OCI-LY7 (cell line): ENCODE data around the gene SLCO2B1. TPM values are rescaled to one million over a fixed set of nuclear protein-coding genes. Genes with fewer than 3 reads are reported as not detected.

Experiments
- BruUV-seq: library from RNA; stranded (reverse); fragments of 400-500 nt; replicated peaks from 2 replicates; lab custom pipeline; 2021; lab: Mats Ljungman, UMichigan
- CTCF ChIA-PET: fragments of 300-600 bp; sonication (Branson Sonifier 250); formaldehyde crosslinking; loops from one replicate; lab custom pipeline; 2022; ENCODE audit warnings: antibody characterized with exemption; ENCODE audit not compliant: unreplicated experiment; lab: Charles Lee
- POLR2A ChIA-PET: fragments of 300-600 bp; sonication (Branson Sonifier 250); formaldehyde crosslinking; loops from one replicate; lab custom pipeline; 2022; ENCODE audit warnings: antibody characterized with exemption; lab: Charles Lee
- DNase-seq: peaks from one replicate; pipeline ENCODE4 v3.0.0-alpha.2; 2015; ENCODE audit warnings: low spot score
- H2AFZ ChIP-seq: fragments of 200-600 bp; sonication (generic), shearing (Covaris generic); 2 replicates; pipeline ENCODE4 v1.6.1; 2014; ENCODE audit warnings: mild to moderate bottlenecking, antibody characterized with exemption, low read length, moderate library complexity
- H3K27ac ChIP-seq: fragments of 200-600 bp; sonication (generic); 2 replicates; pipeline ENCODE4 v1.5.1; 2014; ENCODE audit warnings: mixed run types, low read depth, mild to moderate bottlenecking, moderate library complexity, low read length, inconsistent platforms; ENCODE audit not compliant: poor library complexity, severe bottlenecking
- H3K36me3 ChIP-seq: fragments of 200-600 bp; sonication (generic); 2 replicates; pipeline ENCODE4 v1.6.1; 2014; ENCODE audit warnings: mild to moderate bottlenecking, antibody characterized with exemption, low read length, moderate library complexity, mixed read lengths; ENCODE audit not compliant: insufficient read depth
- H3K4me1 ChIP-seq: fragments of 200-600 bp; sonication (generic); 2 replicates; pipeline ENCODE4 v1.5.1; 2014; ENCODE audit warnings: mild to moderate bottlenecking, low read length; ENCODE audit not compliant: insufficient read depth, poor library complexity, severe bottlenecking
- H3K4me2 ChIP-seq: fragments of 200-600 bp; sonication (generic); 2 replicates; pipeline ENCODE4 v1.6.1; 2014; ENCODE audit warnings: mild to moderate bottlenecking, low read length
- H3K4me3 ChIP-seq: fragments of 200-600 bp; sonication (generic); 2 replicates; pipeline ENCODE4 v1.5.1; 2014; ENCODE audit warnings: mild to moderate bottlenecking, low read depth, low read length; ENCODE audit not compliant: poor library complexity, severe bottlenecking
- H3K79me2 ChIP-seq: fragments of 200-600 bp; sonication (generic); 2 replicates; pipeline ENCODE4 v1.6.1; 2016; ENCODE audit warnings: low read depth, mild to moderate bottlenecking, low read length, moderate library complexity, mixed read lengths; ENCODE audit not compliant: insufficient read depth
- H3K9me2 ChIP-seq: fragments of 200-600 bp; sonication (generic); 2 replicates; pipeline ENCODE4 v1.6.1; 2016; ENCODE audit warnings: mild to moderate bottlenecking, low read length, mixed read lengths; ENCODE audit not compliant: insufficient read depth
- H3K9me3 ChIP-seq: fragments of 200-600 bp; sonication (generic); 2 replicates; pipeline ENCODE4 v1.6.1; 2014; ENCODE audit warnings: mild to moderate bottlenecking, mixed run types, low read length, mixed read lengths
- H4K20me1 ChIP-seq: fragments of 200-600 bp; sonication (generic); 2 replicates; pipeline ENCODE4 v1.6.1; 2014; ENCODE audit warnings: mild to moderate bottlenecking, antibody characterized with exemption, low read length, moderate library complexity, mixed read lengths; ENCODE audit not compliant: insufficient read depth
- EZH2phosphoT487 ChIP-seq: fragments of 200-600 bp; sonication (generic); IDR thresholded peaks from 2 replicates; pipeline ENCODE4 v1.6.1; 2018; ENCODE audit warnings: low read depth, borderline replicate concordance, mild to moderate bottlenecking, mixed run types, antibody characterized with exemption, low read length, moderate library complexity, mixed read lengths
- intact Hi-C: fragments of 100-400 bp; cut with micrococcal nuclease; formaldehyde crosslinking; loops from one replicate; pipeline ENCODE4 v1.10.0; 2022; ENCODE audit not compliant: unreplicated experiment
- total RNA-seq, 2 experiments: library from RNA; depleted of rRNA in 1 of 2; stranded (reverse); fragments of >200 nt in 1 of 2; shearing (Covaris generic) in 1 of 2; gene quantifications; 2 replicates each; pipeline ENCODE4 v1.2.3, GENCODE V29; 2014 to 2022
- TF ChIP-seq, protein P1 (sequence below): fragments of 200-600 bp; sonication (generic); conservative IDR thresholded peaks from 2 replicates; pipeline ENCODE4 v1.5.1; 2014; ENCODE audit warnings: mild to moderate bottlenecking, antibody characterized with exemption, low read length, moderate library complexity, mixed read lengths

The SLCO2B1 gene
- total RNA-seq, 2 experiments from 2014 or later: 0.03 TPM; not detected in 1

DNA sequence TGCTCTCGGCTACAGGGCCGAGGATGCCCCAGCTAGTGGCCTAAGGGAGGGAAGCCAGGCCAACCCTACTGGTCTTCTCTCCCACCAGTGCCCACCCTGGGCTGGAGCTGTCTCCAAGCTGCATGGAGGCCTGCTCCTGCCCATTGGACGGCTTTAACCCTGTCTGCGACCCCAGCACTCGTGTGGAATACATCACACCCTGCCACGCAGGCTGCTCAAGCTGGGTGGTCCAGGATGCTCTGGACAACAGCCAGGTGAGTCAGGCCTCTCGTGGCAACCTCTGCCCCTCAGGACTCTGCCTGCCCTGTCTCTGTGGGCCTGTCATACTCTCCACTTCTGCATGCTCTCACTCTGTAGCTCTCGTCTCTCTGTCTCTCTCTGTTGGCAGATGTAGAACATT lies 45.5 kb downstream of the SLCO2B1 start:
- TF ChIP-seq, protein P1, sequence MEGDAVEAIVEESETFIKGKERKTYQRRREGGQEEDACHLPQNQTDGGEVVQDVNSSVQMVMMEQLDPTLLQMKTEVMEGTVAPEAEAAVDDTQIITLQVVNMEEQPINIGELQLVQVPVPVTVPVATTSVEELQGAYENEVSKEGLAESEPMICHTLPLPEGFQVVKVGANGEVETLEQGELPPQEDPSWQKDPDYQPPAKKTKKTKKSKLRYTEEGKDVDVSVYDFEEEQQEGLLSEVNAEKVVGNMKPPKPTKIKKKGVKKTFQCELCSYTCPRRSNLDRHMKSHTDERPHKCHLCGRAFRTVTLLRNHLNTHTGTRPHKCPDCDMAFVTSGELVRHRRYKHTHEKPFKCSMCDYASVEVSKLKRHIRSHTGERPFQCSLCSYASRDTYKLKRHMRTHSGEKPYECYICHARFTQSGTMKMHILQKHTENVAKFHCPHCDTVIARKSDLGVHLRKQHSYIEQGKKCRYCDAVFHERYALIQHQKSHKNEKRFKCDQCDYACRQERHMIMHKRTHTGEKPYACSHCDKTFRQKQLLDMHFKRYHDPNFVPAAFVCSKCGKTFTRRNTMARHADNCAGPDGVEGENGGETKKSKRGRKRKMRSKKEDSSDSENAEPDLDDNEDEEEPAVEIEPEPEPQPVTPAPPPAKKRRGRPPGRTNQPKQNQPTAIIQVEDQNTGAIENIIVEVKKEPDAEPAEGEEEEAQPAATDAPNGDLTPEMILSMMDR: no peak
- TF ChIP-seq EZH2phosphoT487: no peak
- DNase-seq: no peak
- intact Hi-C loops: no loop called here
- Histone ChIP-seq H2AFZ (no peak overlapping the region), H3K36me3 (no peaks in the 10 kb centered on the region), H3K27ac (no peak overlapping the region), H3K4me3 (no peak overlapping the region), H3K79me2 (no peaks in the 10 kb centered on the region), H3K4me1 (no peaks in the 10 kb centered on the region), H3K9me3 (no peaks in the 10 kb centered on the region), H4K20me1 (no peaks in the 10 kb centered on the region), H3K4me2 (no peak overlapping the region), H3K9me2 (no peaks in the 10 kb centered on the region)
- ChIA-PET CTCF (interaction anchor here (1.1 to 1.2 kb wide), 2 partner anchors 9 to 52 kb away, joined by 3 read pairs; no protein-coding TSS in a partner anchor), POLR2A (interaction anchor here (0.8 kb wide), 1 partner anchor 941 kb away, joined by 3 read pairs; no protein-coding TSS in a partner anchor)
- no TSS peak for BruUV-seq

- no peaks in the 10 kb centered on the region for H3K9me3 ChIP-seq
- no peaks in the 10 kb centered on the region for H3K79me2 ChIP-seq
- POLR2A ChIA-PET: no interaction called here
- CTCF ChIA-PET: no interaction called here
- no peak overlapping the region for H3K4me3 ChIP-seq
- H4K20me1 ChIP-seq: no peaks in the 10 kb centered on the region
- no peaks in the 10 kb centered on the region for H3K9me2 ChIP-seq
- no peak overlapping the region for H3K27ac ChIP-seq
- no TSS peak for BruUV-seq
- no peaks in the 10 kb centered on the region for H3K36me3 ChIP-seq
- no peaks in the 10 kb centered on the region for H3K4me1 ChIP-seq
- H2AFZ ChIP-seq: no peak overlapping the region
- intact Hi-C loops: no loop called here
- no peak for TF ChIP-seq EZH2phosphoT487
- TF ChIP-seq, protein P1: no peak
- H3K4me2 ChIP-seq: no peak overlapping the region
- DNase-seq: no peak
Observed at GRCh38 chr11:75197512-75198277, 46.8 kb downstream of the SLCO2B1 start.
